HUDEP-2 (cell line): Measurements from ENCODE around the gene GRM2.

Experiments used
- DNase-seq, 76 experiments: peaks; one replicate each; lab custom pipeline; 2025; ENCODE audit not compliant: unreplicated experiment in 76 of 76; lab: John Stamatoyannopoulos, UW

The GRM2 gene

GRCh38 chr3:51703761-51704510 lies 2.9 kb upstream of the GRM2 start:
- DNase-seq, result no peak

- DNase-seq, result no peak
Measured at GRCh38 chr3:51704511-51704950, 2.3 kb upstream of the GRM2 start.

GRCh38 chr3:51705276-51706020 lies 1.4 kb upstream of the GRM2 start:
- no peak for DNase-seq

- DNase-seq, result no peak
Measured at GRCh38 chr3:51706021-51706485, 815 bp upstream of the GRM2 start.

- no peak for DNase-seq
Measured at GRCh38 chr3:51708216-51708845, 1.5 kb downstream of the GRM2 start.

GRCh38 chr3:51709004-51709420 lies 2.1 kb downstream of the GRM2 start:
- DNase-seq, result no peak

GRCh38 chr3:51709675-51710074 lies 2.8 kb downstream of the GRM2 start:
- peak in 1 of 76 experiments; percentile 3 for DNase-seq

- peak in 1 of 76 experiments; percentile 7 for DNase-seq
Measured at GRCh38 chr3:51710631-51711351, 3.9 kb downstream of the GRM2 start.

- no peak for DNase-seq
Measured at GRCh38 chr3:51711352-51712037, 4.6 kb downstream of the GRM2 start.

GRCh38 chr3:51712038-51712420 lies 5.2 kb downstream of the GRM2 start:
- DNase-seq, result no peak

- no peak for DNase-seq
Measured at GRCh38 chr3:51712511-51712931, 5.7 kb downstream of the GRM2 start.

GRCh38 chr3:51712963-51713362 lies 6.1 kb downstream of the GRM2 start:
- DNase-seq, result no peak

- DNase-seq, result no peak
Measured at GRCh38 chr3:51715231-51715976, 8.5 kb downstream of the GRM2 start.

GRCh38 chr3:51715977-51716294 lies 9.1 kb downstream of the GRM2 start:
- no peak for DNase-seq

- no peak for DNase-seq
Measured at GRCh38 chr3:51716805-51717204, 9.9 kb downstream of the GRM2 start.

GRCh38 chr3:51717446-51717845 lies 10.6 kb downstream of the GRM2 start:
- DNase-seq, result no peak

- no peak for DNase-seq
Measured at GRCh38 chr3:51717947-51718346, 11.1 kb downstream of the GRM2 start.

GRCh38 chr3:51718547-51719409 lies 11.9 kb downstream of the GRM2 start:
- DNase-seq, result peak in 67 of 76 experiments; percentile 0 to 81 (median 51)
